HepG2 (cell line): Measurements from ENCODE around the gene ACSM3. TPM values are rescaled to one million over a fixed set of nuclear protein-coding genes. Genes with fewer than 3 reads are reported as not detected.

Experiments used
- HNRNPUL1 ChIP-seq: fragments of 200-400 bp; formaldehyde crosslinking; IDR thresholded peaks from 2 replicates; pipeline ENCODE4 v1.6.1; 2017; ENCODE audit warnings: low read depth, mild to moderate bottlenecking, low read length, moderate library complexity
- KDM5A ChIP-seq: fragments of 200-600 bp; sonication (generic); IDR thresholded peaks from 2 replicates; pipeline ENCODE4 v1.7.0; 2018; ENCODE audit warnings: antibody characterized with exemption, mild to moderate bottlenecking, low read length, borderline replicate concordance
- KLF16 ChIP-seq, 2 experiments: sonication (generic) in 1 of 2; formaldehyde crosslinking in 1 of 2; IDR thresholded peaks; 2 replicates each; pipeline versions ENCODE4 v1.6.1 to v1.8.0; 2016 to 2023; ENCODE audit warnings: missing genetic modification reagents in 2 of 2, missing compliant biosample characterization in 1 of 2
- MXI1 ChIP-seq: IDR thresholded peaks from 3 replicates; pipeline ENCODE4 v1.6.1; 2012; ENCODE audit warnings: low read depth, low read length, inconsistent platforms, borderline replicate concordance
- SMAD3 ChIP-seq: sonication (generic); formaldehyde crosslinking; IDR thresholded peaks from 2 replicates; pipeline ENCODE4 v1.4.0; 2020; ENCODE audit warnings: missing genetic modification reagents
- SMAD9 ChIP-seq: sonication (generic); formaldehyde crosslinking; IDR thresholded peaks from 2 replicates; pipeline ENCODE4 v1.5.1; 2020; ENCODE audit warnings: mild to moderate bottlenecking, missing genetic modification reagents
- SP5 ChIP-seq: IDR thresholded peaks from 2 replicates; pipeline ENCODE4 v1.6.1; 2016; ENCODE audit warnings: low read depth, borderline replicate concordance
- TBX2 ChIP-seq: sonication (generic); formaldehyde crosslinking; IDR thresholded peaks from 2 replicates; pipeline ENCODE4 v1.5.0; 2020; ENCODE audit warnings: missing genetic modification reagents, mild to moderate bottlenecking, borderline replicate concordance
- ZBTB42 ChIP-seq: sonication (generic); formaldehyde crosslinking; IDR thresholded peaks from 2 replicates; pipeline ENCODE4 v1.5.0; 2020; ENCODE audit warnings: mild to moderate bottlenecking, missing genetic modification reagents
- polyA plus RNA-seq, 8 experiments: library from polyadenylated mRNA; depleted of rRNA in 3 of 8; stranded (reverse) in 7 of 8; unstranded in 1 of 8; fragments of >200 nt; fragmentation: Illumina TruSeq in 4 of 8; extraction: Trizol in 4 of 8; gene quantifications; 2 replicates each; pipeline versions ENCODE4 v1.2.1 to v1.2.3, GENCODE V29; 2011 to 2016; ENCODE audit warnings: low read depth in 4 of 8, missing spikeins in 1 of 8, mixed read lengths in 1 of 8; ENCODE audit not compliant: insufficient read depth in 1 of 8
- total RNA-seq, 5 experiments: library from RNA; depleted of rRNA; stranded (reverse); fragments of >200 nt; fragmentation: Illumina TruSeq; extraction: Trizol; gene quantifications; 2 replicates each; pipeline ENCODE4 v1.2.3, GENCODE V29; 2016; ENCODE audit warnings: low read depth in 1 of 5
- TF ChIP-seq, protein P1 (sequence below): sonication (generic); formaldehyde crosslinking; IDR thresholded peaks from 2 replicates; pipeline ENCODE4 v1.5.0; 2020; ENCODE audit warnings: mild to moderate bottlenecking, missing genetic modification reagents, borderline replicate concordance
- TF ChIP-seq, protein P2 (sequence below): sonication (generic); formaldehyde crosslinking; IDR thresholded peaks from 2 replicates; pipeline ENCODE4 v1.5.0; 2020; ENCODE audit warnings: mild to moderate bottlenecking, missing genetic modification reagents
- TF ChIP-seq, protein P3 (sequence below): sonication (generic); formaldehyde crosslinking; IDR thresholded peaks from 2 replicates; pipeline ENCODE4 v1.4.0; 2020; ENCODE audit warnings: mild to moderate bottlenecking, missing genetic modification reagents
- TF ChIP-seq, protein P4 (sequence below): sonication (generic); formaldehyde crosslinking; IDR thresholded peaks from 2 replicates; pipeline ENCODE4 v1.9.0; 2021; ENCODE audit warnings: missing genetic modification reagents, borderline replicate concordance
- TF ChIP-seq, protein P5 (sequence below): sonication (generic); formaldehyde crosslinking; conservative IDR thresholded peaks from 2 replicates; pipeline ENCODE4 v1.4.0; 2020; ENCODE audit warnings: mild to moderate bottlenecking, missing genetic modification reagents, moderate library complexity

Gene ACSM3
- total and polyA plus RNA-seq, 2 of the 13 experiments (the other 11 are each of a cell fraction or from before 2014, with no cell fraction given) = 74.0 to 108 TPM

DNA sequence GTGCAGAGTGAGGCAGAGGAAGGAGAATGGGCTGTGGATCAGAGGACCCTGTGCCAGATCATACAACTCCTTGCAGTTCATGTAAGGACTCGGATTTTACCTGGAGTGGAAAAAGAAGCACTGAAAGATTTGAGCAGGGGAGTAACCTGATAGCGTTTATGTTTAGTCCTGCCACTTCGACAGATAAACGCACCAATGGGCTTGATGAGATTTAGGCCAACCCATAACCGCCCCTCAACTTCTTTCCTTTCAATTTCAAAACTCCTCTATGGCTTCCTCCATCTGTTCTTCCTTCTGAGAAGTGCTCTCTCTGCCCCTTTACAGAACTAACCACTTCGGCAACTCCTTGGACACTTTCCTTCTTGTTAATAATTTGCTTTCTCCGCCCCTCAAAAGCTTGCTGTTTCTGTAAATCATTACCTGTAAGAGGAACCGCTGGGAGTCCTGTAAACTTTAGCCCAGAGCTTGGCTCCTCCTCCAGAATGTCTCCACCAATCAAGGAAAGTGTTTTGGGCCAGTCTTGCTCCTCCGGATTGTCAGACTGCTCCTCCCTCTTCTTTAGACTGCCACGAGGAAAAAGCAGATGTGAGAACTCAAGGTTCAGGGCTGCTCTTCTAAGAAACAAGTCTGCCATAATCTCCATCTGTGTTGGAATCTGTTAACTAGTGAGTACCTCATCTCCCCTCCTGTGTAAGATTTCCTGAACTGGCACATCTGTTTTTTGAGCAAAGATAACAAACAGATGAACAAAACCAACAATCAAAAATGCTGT is at the start of gene ACSM3 (continued):
- TF ChIP-seq, protein P1, sequence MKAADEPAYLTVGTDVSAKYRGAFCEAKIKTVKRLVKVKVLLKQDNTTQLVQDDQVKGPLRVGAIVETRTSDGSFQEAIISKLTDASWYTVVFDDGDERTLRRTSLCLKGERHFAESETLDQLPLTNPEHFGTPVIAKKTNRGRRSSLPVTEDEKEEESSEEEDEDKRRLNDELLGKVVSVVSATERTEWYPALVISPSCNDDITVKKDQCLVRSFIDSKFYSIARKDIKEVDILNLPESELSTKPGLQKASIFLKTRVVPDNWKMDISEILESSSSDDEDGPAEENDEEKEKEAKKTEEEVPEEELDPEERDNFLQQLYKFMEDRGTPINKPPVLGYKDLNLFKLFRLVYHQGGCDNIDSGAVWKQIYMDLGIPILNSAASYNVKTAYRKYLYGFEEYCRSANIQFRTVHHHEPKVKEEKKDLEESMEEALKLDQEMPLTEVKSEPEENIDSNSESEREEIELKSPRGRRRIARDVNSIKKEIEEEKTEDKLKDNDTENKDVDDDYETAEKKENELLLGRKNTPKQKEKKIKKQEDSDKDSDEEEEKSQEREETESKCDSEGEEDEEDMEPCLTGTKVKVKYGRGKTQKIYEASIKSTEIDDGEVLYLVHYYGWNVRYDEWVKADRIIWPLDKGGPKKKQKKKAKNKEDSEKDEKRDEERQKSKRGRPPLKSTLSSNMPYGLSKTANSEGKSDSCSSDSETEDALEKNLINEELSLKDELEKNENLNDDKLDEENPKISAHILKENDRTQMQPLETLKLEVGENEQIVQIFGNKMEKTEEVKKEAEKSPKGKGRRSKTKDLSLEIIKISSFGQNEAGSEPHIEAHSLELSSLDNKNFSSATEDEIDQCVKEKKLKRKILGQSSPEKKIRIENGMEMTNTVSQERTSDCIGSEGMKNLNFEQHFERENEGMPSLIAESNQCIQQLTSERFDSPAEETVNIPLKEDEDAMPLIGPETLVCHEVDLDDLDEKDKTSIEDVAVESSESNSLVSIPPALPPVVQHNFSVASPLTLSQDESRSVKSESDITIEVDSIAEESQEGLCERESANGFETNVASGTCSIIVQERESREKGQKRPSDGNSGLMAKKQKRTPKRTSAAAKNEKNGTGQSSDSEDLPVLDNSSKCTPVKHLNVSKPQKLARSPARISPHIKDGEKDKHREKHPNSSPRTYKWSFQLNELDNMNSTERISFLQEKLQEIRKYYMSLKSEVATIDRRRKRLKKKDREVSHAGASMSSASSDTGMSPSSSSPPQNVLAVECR (CRISPR knock-in tag) = peak; percentile 61; the same call in 1 of the 2 replicates
- TF ChIP-seq MXI1 = peak; percentile 44; the same call in 1 of the 3 replicates
- peak; percentile 65; the same call in 1 of the 2 replicates for TF ChIP-seq ZBTB42 (CRISPR knock-in tag)
- TF ChIP-seq, protein P2, sequence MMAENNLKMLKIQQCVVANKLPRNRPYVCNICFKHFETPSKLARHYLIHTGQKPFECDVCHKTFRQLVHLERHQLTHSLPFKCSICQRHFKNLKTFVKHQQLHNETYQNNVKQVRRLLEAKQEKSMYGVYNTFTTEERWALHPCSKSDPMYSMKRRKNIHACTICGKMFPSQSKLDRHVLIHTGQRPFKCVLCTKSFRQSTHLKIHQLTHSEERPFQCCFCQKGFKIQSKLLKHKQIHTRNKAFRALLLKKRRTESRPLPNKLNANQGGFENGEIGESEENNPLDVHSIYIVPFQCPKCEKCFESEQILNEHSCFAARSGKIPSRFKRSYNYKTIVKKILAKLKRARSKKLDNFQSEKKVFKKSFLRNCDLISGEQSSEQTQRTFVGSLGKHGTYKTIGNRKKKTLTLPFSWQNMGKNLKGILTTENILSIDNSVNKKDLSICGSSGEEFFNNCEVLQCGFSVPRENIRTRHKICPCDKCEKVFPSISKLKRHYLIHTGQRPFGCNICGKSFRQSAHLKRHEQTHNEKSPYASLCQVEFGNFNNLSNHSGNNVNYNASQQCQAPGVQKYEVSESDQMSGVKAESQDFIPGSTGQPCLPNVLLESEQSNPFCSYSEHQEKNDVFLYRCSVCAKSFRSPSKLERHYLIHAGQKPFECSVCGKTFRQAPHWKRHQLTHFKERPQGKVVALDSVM (CRISPR knock-in tag) = 0 out of 2 replicates have a peak, but pooled peaks have one; percentile 23
- TF ChIP-seq SP5 = peak; percentile 81
- TF ChIP-seq KLF16 (CRISPR knock-in tag; IDR thresholded peaks at IDR 0.05) = peak in 1 of 2 experiments; percentile 73; a peak in 2 of 4 replicates
- TF ChIP-seq, protein P3, sequence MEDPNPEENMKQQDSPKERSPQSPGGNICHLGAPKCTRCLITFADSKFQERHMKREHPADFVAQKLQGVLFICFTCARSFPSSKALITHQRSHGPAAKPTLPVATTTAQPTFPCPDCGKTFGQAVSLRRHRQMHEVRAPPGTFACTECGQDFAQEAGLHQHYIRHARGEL = no peak
- 0 out of 2 replicates have a peak, but pooled peaks have one; percentile 82 for TF ChIP-seq SMAD9
- TF ChIP-seq, protein P4, sequence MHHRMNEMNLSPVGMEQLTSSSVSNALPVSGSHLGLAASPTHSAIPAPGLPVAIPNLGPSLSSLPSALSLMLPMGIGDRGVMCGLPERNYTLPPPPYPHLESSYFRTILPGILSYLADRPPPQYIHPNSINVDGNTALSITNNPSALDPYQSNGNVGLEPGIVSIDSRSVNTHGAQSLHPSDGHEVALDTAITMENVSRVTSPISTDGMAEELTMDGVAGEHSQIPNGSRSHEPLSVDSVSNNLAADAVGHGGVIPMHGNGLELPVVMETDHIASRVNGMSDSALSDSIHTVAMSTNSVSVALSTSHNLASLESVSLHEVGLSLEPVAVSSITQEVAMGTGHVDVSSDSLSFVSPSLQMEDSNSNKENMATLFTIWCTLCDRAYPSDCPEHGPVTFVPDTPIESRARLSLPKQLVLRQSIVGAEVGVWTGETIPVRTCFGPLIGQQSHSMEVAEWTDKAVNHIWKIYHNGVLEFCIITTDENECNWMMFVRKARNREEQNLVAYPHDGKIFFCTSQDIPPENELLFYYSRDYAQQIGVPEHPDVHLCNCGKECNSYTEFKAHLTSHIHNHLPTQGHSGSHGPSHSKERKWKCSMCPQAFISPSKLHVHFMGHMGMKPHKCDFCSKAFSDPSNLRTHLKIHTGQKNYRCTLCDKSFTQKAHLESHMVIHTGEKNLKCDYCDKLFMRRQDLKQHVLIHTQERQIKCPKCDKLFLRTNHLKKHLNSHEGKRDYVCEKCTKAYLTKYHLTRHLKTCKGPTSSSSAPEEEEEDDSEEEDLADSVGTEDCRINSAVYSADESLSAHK (CRISPR knock-in tag) = peak; percentile 64; the same call in 1 of the 2 replicates
- TF ChIP-seq HNRNPUL1 = peak; percentile 91
- 0 out of 2 replicates have a peak, but pooled peaks have one; percentile 22 for TF ChIP-seq SMAD3 (CRISPR knock-in tag)
- TF ChIP-seq, protein P5, sequence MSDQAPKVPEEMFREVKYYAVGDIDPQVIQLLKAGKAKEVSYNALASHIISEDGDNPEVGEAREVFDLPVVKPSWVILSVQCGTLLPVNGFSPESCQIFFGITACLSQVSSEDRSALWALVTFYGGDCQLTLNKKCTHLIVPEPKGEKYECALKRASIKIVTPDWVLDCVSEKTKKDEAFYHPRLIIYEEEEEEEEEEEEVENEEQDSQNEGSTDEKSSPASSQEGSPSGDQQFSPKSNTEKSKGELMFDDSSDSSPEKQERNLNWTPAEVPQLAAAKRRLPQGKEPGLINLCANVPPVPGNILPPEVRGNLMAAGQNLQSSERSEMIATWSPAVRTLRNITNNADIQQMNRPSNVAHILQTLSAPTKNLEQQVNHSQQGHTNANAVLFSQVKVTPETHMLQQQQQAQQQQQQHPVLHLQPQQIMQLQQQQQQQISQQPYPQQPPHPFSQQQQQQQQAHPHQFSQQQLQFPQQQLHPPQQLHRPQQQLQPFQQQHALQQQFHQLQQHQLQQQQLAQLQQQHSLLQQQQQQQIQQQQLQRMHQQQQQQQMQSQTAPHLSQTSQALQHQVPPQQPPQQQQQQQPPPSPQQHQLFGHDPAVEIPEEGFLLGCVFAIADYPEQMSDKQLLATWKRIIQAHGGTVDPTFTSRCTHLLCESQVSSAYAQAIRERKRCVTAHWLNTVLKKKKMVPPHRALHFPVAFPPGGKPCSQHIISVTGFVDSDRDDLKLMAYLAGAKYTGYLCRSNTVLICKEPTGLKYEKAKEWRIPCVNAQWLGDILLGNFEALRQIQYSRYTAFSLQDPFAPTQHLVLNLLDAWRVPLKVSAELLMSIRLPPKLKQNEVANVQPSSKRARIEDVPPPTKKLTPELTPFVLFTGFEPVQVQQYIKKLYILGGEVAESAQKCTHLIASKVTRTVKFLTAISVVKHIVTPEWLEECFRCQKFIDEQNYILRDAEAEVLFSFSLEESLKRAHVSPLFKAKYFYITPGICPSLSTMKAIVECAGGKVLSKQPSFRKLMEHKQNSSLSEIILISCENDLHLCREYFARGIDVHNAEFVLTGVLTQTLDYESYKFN (CRISPR knock-in tag) = peak; percentile 69
- peak; percentile 51; the same call in 1 of the 2 replicates for TF ChIP-seq TBX2
- TF ChIP-seq KDM5A = no peak
